Muscle layer of colon (tissue), 2 donors: ENCODE measurements around the gene CALM1.

Experiments used
- H3K27ac ChIP-seq: one replicate; pipeline ENCODE4 v1.7.0; 2013; ENCODE audit warnings: low read depth, mild to moderate bottlenecking, low read length, moderate library complexity
- H3K27me3 ChIP-seq, 2 donors: one replicate each; pipeline ENCODE4 v1.7.0; 2013; ENCODE audit warnings: low read length in 2 of 2, mild to moderate bottlenecking in 2 of 2; ENCODE audit not compliant: insufficient read depth in 2 of 2, control insufficient read depth in 1 of 2
- H3K36me3 ChIP-seq: one replicate; pipeline ENCODE4 v1.7.0; 2013; ENCODE audit warnings: mild to moderate bottlenecking, low read length; ENCODE audit not compliant: insufficient read depth
- H3K4me1 ChIP-seq: one replicate; pipeline ENCODE4 v1.7.0; 2013; ENCODE audit warnings: mild to moderate bottlenecking, low read length; ENCODE audit not compliant: insufficient read depth
- H3K4me3 ChIP-seq, 2 donors: one replicate each; pipeline ENCODE4 v1.7.0; 2013; ENCODE audit warnings: low read length in 2 of 2, low read depth in 1 of 2, mild to moderate bottlenecking in 1 of 2, moderate library complexity in 1 of 2
- H3K9ac ChIP-seq: one replicate; pipeline ENCODE4 v1.7.0; 2013; ENCODE audit warnings: low read length
- H3K9me3 ChIP-seq: one replicate; pipeline ENCODE4 v1.7.0; 2013; ENCODE audit warnings: mild to moderate bottlenecking, low read length
- donor health status: abdominal sarcoma.
- donor health status: Adenocarcinoma of cecum.

Gene CALM1

DNA sequence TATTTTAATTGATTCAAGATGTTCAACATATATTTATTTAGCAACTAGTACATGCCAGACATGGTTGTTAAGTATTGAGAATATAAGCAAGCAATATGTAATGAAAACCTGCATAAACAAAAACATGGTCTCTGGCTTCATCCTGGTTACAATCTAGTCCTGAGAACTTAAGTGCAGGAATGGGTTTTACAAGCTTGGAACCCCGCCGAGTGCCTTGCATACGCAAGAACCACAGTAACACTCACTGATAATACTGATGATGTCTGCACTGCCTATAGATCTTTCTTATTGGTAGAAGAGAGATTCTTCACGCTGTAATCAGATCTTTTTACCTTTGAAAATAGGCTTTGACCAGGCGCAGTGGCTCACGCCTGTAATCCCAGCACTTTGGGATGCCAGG, 22.9 kb upstream of the CALM1 start:
- H3K4me3 ChIP-seq, result no peak overlapping the region
- no peaks in the 10 kb centered on the region for H3K36me3 ChIP-seq
- H3K9ac ChIP-seq, result no peak overlapping the region
- H3K4me1 ChIP-seq, result no peaks in the 10 kb centered on the region
- no peak overlapping the region for H3K27ac ChIP-seq
- H3K9me3 ChIP-seq, result no peaks in the 10 kb centered on the region
- H3K27me3 ChIP-seq, result no peaks in the 10 kb centered on the region

DNA sequence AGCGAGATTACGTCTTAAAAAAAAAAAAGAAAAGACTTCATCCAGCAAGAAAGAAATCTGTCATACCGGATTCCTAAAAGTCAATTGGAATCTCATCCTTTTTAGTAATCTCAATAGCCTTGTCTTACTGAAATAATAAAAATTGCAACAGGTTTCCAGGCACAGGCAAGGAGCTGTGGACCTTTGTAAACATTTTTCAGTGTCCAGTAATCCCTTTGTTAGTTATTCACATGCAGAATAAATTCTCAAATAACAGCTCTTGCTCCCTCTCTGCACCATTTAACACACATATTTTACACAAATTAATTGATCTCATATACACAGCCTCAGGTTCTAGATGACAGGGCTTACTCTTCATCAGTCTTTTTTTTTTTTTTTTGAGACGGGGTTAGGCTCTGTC, 22.0 kb upstream of the CALM1 start:
- Histone ChIP-seq H3K4me3 (no peak overlapping the region), H3K36me3 (no peaks in the 10 kb centered on the region), H3K4me1 (no peaks in the 10 kb centered on the region), H3K9me3 (no peaks in the 10 kb centered on the region), H3K27me3 (no peaks in the 10 kb centered on the region), H3K9ac (no peak overlapping the region), H3K27ac (no peak overlapping the region)

DNA sequence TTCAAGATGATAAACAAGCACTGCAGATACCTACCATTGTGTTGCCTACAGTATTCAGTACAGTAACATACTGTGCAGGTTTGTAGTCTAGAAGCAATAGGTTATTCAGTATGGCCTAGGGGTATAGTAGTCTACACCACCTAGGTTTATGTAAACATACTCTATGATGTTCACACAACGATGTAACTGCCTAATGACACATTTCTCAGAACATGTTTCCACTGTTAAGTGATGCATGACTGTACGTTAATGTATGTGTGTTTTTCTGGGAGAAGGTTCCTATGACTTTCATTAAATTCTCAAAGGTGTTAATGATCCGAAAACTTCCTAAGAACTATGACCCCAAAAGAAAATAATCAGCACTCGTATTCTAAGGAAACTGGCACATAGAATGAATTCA, 20.9 kb upstream of the CALM1 start:
- no peaks in the 10 kb centered on the region for H3K9me3 ChIP-seq
- H3K27me3 ChIP-seq, result no peaks in the 10 kb centered on the region
- peaks cover 5% of the 10 kb centered on the region for H3K4me1 ChIP-seq

DNA sequence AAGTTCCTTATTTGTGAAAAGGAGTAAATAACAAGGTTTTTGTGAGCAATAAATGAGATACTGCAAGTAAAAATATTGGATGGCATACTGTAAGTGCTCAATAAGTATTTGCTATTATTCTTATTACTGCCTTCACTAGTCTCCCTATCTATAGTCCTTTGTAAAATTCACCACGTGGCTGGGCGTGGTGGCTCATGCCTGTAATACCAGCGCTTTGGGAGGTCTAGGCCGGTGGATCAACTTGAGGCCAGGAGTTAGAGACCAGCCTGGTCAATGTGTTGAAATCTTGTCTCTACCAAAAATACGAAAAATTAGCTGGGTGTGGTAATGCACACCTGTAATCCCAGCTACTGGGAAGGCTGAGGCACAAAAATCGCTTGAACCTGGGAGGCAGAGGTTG, 18.6 kb upstream of the CALM1 start:
- H3K9me3 ChIP-seq, result no peaks in the 10 kb centered on the region
- no peak overlapping the region for H3K4me3 ChIP-seq
- no peaks in the 10 kb centered on the region for H3K27me3 ChIP-seq
- H3K27ac ChIP-seq, result no peak overlapping the region
- H3K9ac ChIP-seq, result no peak overlapping the region
- no peaks in the 10 kb centered on the region for H3K36me3 ChIP-seq
- H3K4me1 ChIP-seq, result peaks cover 18% of the 10 kb centered on the region

More for the DNA sequence above, 20.9 kb upstream of the CALM1 start:
- Histone ChIP-seq H3K9ac (no peak overlapping the region), H3K36me3 (no peaks in the 10 kb centered on the region), H3K4me3 (no peak overlapping the region), H3K27ac (no peak overlapping the region)

DNA sequence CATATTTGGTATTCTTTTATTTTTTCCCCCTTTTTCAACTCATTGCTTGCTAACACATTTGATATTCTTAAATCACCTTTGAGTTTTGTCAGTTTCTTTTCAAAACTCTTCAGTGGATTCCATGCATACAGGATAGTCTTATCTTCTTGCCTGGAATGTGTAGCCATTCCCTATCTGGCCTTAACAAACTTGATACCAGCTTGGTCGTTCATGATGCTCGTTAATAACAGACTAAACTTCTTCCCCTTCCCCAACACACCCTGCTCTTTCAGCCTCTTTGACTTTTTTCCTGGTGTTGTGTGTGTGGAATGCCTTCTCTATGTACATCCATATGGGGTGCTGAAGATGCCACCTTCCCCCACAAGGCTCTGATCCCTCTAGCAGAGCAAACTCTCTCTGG, 17.7 kb upstream of the CALM1 start:
- no peak overlapping the region for H3K4me3 ChIP-seq
- no peak overlapping the region for H3K9ac ChIP-seq
- no peaks in the 10 kb centered on the region for H3K9me3 ChIP-seq
- peaks cover 23% of the 10 kb centered on the region for H3K4me1 ChIP-seq
- no peaks in the 10 kb centered on the region for H3K27me3 ChIP-seq
- H3K27ac ChIP-seq, result no peak overlapping the region
- no peaks in the 10 kb centered on the region for H3K36me3 ChIP-seq

DNA sequence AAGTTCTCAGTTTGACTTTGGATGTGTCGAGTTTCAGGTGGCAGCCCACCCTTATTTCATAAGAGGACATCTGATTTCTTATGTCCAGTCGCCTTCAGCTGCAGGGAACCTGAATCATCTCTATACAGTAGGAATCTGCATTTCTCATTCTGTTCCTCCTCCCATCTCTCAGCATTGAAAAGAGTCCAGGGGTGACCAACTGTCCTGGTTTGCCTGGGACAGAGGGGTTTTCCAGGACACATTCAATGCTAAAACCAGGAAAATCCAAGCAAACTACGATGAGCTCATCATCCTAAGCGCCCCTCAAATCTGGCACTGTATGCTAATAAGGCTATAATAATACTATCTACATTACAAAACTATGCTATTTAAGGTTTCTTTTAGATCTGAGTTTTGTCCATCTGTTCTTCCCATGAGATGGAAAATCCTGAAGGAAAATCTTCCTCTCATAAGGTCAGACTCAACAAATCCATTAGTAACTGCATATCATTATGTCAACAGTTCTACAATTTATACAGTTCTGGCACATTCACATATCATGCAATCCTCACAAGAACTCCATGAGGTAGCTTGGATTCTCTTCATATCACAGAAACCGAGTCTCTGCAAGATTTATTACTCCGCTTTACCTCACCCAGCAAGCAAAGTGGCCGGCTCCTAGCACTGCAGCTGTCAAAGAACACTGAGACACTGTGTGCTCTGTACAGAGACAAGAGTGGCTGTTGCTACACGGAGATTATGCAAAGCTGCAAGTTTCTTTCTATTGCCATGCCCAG, 15.6 kb upstream of the CALM1 start:
- Histone ChIP-seq H3K27ac (peak overlapping the region; percentile 100), H3K9ac (peak overlapping the region; percentile 77)

DNA sequence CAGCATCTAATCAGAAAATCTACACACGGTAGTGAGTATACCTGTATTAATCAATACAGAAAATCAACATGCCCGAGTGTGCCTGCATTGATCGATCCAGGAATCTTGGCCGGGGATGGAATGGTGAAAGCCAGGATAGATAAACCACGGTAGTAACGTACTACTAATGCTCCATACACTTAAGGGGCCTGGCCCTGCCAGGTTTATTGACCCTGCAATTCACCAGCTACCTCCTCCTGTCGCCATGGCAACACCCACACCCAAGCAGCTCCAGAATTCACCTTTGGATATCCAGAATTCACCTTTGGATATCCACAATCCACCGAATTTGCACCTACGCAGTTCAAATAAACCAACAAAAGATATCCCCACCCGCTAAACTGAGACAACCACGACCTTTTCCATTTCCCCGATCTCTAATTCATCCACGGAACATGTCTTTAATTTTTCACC, 14.8 kb upstream of the CALM1 start:
- H3K36me3 ChIP-seq, result no peaks in the 10 kb centered on the region
- H3K9me3 ChIP-seq, result no peaks in the 10 kb centered on the region
- H3K4me1 ChIP-seq, result peaks cover 34% of the 10 kb centered on the region
- peak overlapping the region; percentile 77 for H3K9ac ChIP-seq
- H3K4me3 ChIP-seq, result peak overlapping the region; percentile 55 to 82
- peak overlapping the region; percentile 100 for H3K27ac ChIP-seq
- H3K27me3 ChIP-seq, result no peaks in the 10 kb centered on the region

More for the DNA sequence above, 15.6 kb upstream of the CALM1 start:
- peak overlapping the region in 1 of 2 donors; percentile 82 for H3K4me3 ChIP-seq
- H3K36me3 ChIP-seq, result no peaks in the 10 kb centered on the region
- H3K9me3 ChIP-seq, result no peaks in the 10 kb centered on the region
- H3K4me1 ChIP-seq, result peaks cover 34% of the 10 kb centered on the region
- H3K27me3 ChIP-seq, result no peaks in the 10 kb centered on the region

DNA sequence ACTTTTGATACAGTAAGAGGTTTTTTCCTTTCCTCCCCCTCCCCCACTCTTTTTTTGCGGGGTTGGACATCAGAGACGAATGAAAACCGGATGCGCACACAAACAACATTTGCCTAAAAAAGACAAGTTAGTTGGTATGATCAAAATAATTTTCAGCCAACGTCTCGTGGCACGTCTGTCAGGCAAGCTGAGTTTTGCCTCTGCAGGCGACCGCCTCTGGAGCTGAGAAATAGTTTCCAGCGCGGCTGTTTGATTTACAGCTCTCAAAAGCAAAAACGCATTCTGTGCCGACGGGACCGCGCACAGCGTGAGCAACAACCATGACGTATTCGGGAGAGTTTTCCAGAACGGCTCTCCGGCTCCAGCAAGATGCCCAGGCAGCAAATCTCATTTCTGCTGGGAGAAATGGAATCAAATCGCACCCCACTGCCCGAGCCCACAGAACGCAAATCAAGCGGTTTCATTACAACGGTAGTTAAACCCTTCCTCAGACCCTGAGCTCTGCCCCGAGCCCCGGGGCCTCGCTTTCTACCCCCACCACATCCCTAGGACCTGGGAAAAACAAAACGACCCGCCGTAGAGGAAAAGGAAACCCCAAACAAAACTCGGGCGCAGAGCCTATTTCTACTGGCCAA, 14.2 kb upstream of the CALM1 start:
- peak overlapping the region; percentile 100 for H3K27ac ChIP-seq
- H3K9ac ChIP-seq, result peak overlapping the region; percentile 77
- H3K9me3 ChIP-seq, result no peaks in the 10 kb centered on the region
- H3K27me3 ChIP-seq, result no peaks in the 10 kb centered on the region
- H3K36me3 ChIP-seq, result no peaks in the 10 kb centered on the region
- H3K4me1 ChIP-seq, result peaks cover 34% of the 10 kb centered on the region
- peak overlapping the region; percentile 55 to 82 for H3K4me3 ChIP-seq

DNA sequence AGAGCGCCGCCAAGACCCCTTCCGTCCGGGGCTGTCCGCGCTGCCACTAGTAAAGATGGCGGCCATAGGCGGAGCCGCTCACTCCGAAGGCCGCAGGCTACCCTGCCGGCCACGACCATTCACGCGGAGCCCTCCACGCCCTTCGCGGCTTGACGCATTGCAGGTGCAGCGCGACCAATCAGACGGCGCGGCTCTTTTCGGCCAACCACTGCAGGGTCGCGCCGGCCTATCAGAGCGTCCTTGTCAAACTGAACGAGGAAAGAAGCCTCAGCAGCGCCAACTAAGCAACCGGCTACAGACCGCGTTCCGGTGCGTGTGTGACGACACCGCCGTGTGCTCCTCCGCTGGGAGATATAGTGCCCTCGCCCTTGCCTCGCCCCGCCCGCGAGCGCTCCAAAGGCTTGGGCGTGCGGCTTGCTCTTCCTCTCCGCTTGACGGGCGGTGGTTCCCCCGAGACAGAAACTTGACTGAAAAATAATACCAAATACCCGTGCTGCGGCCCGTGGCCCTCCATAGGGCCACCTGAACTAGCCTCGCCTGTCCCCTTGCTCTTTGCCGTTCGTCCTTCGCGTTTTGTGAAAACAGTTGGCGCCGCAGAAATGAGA, 13.6 kb upstream of the CALM1 start:
- Histone ChIP-seq H3K4me3 (peak overlapping the region; percentile 77 to 82), H3K9ac (peak overlapping the region; percentile 96), H3K27ac (peak overlapping the region; percentile 100), H3K36me3 (no peaks in the 10 kb centered on the region), H3K9me3 (no peaks in the 10 kb centered on the region), H3K4me1 (peaks cover 34% of the 10 kb centered on the region), H3K27me3 (no peaks in the 10 kb centered on the region)

DNA sequence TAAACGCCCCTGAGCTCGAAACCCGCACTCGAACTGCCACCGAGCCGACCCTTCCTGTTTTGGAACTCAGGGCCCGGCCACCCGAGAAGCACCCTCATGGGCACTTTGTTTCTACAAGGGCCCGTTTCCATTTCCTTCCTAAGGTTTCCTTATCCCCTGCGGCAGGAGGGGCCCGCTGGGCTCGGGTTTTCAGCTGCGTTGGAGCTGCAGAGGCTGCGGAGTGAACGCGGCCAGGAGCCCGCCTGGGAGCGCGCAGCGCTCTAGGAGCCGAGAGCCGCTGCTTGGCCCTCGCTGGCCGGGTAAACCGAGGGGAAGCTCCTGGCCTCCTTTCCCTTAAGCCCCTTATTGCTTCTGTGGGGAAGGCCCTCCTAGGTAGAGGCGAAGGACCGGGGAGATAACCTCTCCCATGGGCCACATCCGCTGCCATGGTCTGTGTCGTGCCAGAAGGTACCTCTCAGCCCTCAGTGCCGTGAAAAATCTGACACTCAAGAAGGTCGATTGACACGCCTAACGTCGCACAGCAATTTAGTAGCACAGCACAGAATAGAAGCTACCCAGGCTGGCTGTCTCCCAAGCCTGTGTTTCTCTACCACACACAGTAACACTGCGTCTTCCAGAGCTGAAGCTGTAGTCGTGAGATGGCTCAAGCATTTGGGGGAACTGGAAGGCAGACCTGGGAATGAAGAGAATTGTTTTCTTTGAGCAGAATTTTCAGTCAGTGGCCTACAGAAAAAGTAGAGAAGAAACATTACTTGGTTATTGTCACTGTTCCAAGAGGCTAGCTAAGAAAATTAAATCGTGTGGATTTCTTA, 12.9 kb upstream of the CALM1 start:
- Histone ChIP-seq H3K4me3 (peak overlapping the region; percentile 70 to 77), H3K4me1 (peaks cover 34% of the 10 kb centered on the region), H3K27ac (peak overlapping the region; percentile 100), H3K9ac (peak overlapping the region; percentile 96), H3K9me3 (no peaks in the 10 kb centered on the region), H3K36me3 (no peaks in the 10 kb centered on the region), H3K27me3 (no peaks in the 10 kb centered on the region)

DNA sequence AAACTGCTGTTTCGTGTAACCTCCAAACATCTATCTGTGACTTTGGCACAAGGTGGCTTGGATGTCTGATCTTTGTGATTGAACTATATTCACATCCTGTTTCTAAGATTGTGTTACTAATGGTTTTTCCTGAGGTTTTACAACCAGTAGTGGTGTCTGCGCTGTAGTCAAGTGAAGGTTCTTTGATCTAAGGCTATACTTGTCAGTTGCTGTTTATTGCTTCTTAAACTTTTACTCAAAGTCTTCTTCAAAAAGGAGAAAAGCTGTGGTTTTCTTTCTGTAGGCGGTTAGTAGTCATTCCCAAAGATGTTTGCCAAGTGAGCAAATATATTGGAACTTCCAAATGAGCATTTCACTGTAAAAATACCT, 12.3 kb upstream of the CALM1 start:
- Histone ChIP-seq H3K9ac (peak overlapping the region; percentile 96), H3K4me3 (peak overlapping the region in 1 of 2 donors; percentile 70), H3K9me3 (no peaks in the 10 kb centered on the region), H3K36me3 (no peaks in the 10 kb centered on the region), H3K4me1 (peaks cover 34% of the 10 kb centered on the region), H3K27me3 (no peaks in the 10 kb centered on the region), H3K27ac (peak overlapping the region; percentile 100)
